K562 (cell line): Measurements from ENCODE around the gene KIFC3. TPM values are rescaled to one million over a fixed set of nuclear protein-coding genes. Genes with fewer than 3 reads are reported as not detected.

ENCODE experiments used
- ATAC-seq: fragments of 200-7000 bp; cut with Tn5 transposase; 3 replicates; pipeline ENCODE4 v1.9.1; 2020; ENCODE audit warnings: moderate library complexity
- BruUV-seq: library from RNA; stranded (reverse); fragments of 400-500 nt; replicated peaks from 2 replicates; lab custom pipeline; 2021; lab: Mats Ljungman, UMichigan
- CTCF ChIA-PET: fragments of 300-600 bp; formaldehyde crosslinking; extraction: SDS; loops from one replicate; lab custom pipeline; 2021; ENCODE audit warnings: low intra/inter-chr PET ratio; lab: Yijun Ruan, JAX
- POLR2A ChIA-PET: fragments of 300-600, 350-650 bp; sonication (Branson Sonifier 250); formaldehyde crosslinking; extraction: SDS; loops from one replicate; lab custom pipeline; 2021; ENCODE audit warnings: antibody characterized with exemption, inconsistent platforms; lab: Yijun Ruan, JAX
- DNase-seq, 4 experiments: peaks; one replicate each; pipeline versions ENCODE4 v3.0.0 to v3.0.0-alpha.2; 2011 to 2018; ENCODE audit warnings: low spot score in 3 of 4, mixed read lengths in 3 of 4; ENCODE audit errors: extremely low read depth in 1 of 4
- FAIRE-seq: peaks from 2 replicates; lab custom pipeline; 2011; peaks lifted over from hg19 to GRCh38; lab: Jason Lieb, UNC
- H2AFZ ChIP-seq: 2 replicates; pipeline ENCODE4 v1.6.0; 2011; ENCODE audit warnings: low read depth, low read length, control low read depth, inconsistent platforms
- H3K27ac ChIP-seq: fragments of 200-600 bp; 3 replicates; pipeline ENCODE4 v1.8.0; 2011; ENCODE audit warnings: low read depth, mild to moderate bottlenecking, control low read depth, inconsistent platforms, low read length, moderate library complexity, mixed read lengths; ENCODE audit errors: extremely low read depth
- H3K27me3 ChIP-seq, 2 experiments: fragments of 300-600 bp in 1 of 2; 2 replicates in 1 of 2; 3 replicates in 1 of 2; pipeline versions ENCODE4 v1.6.0 to v1.8.0; 2011; ENCODE audit warnings: inconsistent platforms in 2 of 2, low read length in 2 of 2, mild to moderate bottlenecking in 1 of 2, mixed read lengths in 1 of 2, moderate library complexity in 1 of 2; ENCODE audit not compliant: control insufficient read depth in 2 of 2, insufficient read depth in 2 of 2
- H3K36me3 ChIP-seq: fragments of 300-600 bp; 3 replicates; pipeline ENCODE4 v1.8.0; 2011; ENCODE audit warnings: mild to moderate bottlenecking, low read length, inconsistent platforms; ENCODE audit not compliant: control insufficient read depth, insufficient read depth
- H3K4me1 ChIP-seq, 2 experiments: fragments of 200-600 bp in 1 of 2; replicated peaks in 1 of 2; 2 replicates in 1 of 2; 3 replicates in 1 of 2; pipeline versions ENCODE4 v1.5.1 to v1.8.0; 2011; ENCODE audit warnings: inconsistent platforms in 2 of 2, low read length in 2 of 2, mild to moderate bottlenecking in 1 of 2, mixed read lengths in 1 of 2, moderate library complexity in 1 of 2; ENCODE audit not compliant: control insufficient read depth in 2 of 2, insufficient read depth in 2 of 2
- H3K4me2 ChIP-seq: 2 replicates; pipeline ENCODE4 v1.6.1; 2011; ENCODE audit warnings: low read length, control low read depth, inconsistent platforms, mixed read lengths; ENCODE audit not compliant: insufficient read depth
- H3K4me3 ChIP-seq: fragments of 200-600 bp; sonication (generic), shearing (Covaris generic); 2 replicates; pipeline ENCODE4 v1.5.1; 2016; ENCODE audit warnings: control low read depth, inconsistent platforms
- H3K79me2 ChIP-seq: fragments of 200-600 bp; 3 replicates; pipeline ENCODE4 v1.8.0; 2011; ENCODE audit warnings: low read length, inconsistent platforms; ENCODE audit not compliant: control insufficient read depth, insufficient read depth
- H3K9ac ChIP-seq, 2 experiments: 2 replicates each; pipeline versions ENCODE4 v1.6.0 to v1.6.1; 2011; ENCODE audit warnings: low read depth in 2 of 2, low read length in 2 of 2, control low read depth in 1 of 2, inconsistent platforms in 1 of 2, mild to moderate bottlenecking in 1 of 2, mixed read lengths in 1 of 2; ENCODE audit not compliant: insufficient read depth in 1 of 2
- H3K9me1 ChIP-seq: one replicate; pipeline ENCODE4 v1.6.0; 2011; ENCODE audit warnings: inconsistent platforms, mild to moderate bottlenecking, low read length, moderate library complexity; ENCODE audit not compliant: control insufficient read depth, insufficient read depth
- H3K9me3 ChIP-seq: replicated peaks from 2 replicates; pipeline ENCODE4 v1.5.1; 2011; ENCODE audit warnings: low read depth, low read length, inconsistent platforms; ENCODE audit not compliant: control insufficient read depth, insufficient read depth
- H4K20me1 ChIP-seq: replicated peaks from 2 replicates; pipeline ENCODE4 v1.6.1; 2011; ENCODE audit warnings: low read length, inconsistent platforms, mixed read lengths; ENCODE audit not compliant: control insufficient read depth, insufficient read depth
- CGGBP1 ChIP-seq: fragments of 250-450 bp; sonication (Bioruptor Pico); IDR thresholded peaks from 2 replicates; pipeline ENCODE4 v1.9.0; 2021; ENCODE audit warnings: mild to moderate bottlenecking
- CHAMP1 ChIP-seq: fragments of 450-650 bp; IDR thresholded peaks from 2 replicates; pipeline ENCODE4 v1.6.1; 2016; ENCODE audit warnings: mild to moderate bottlenecking
- HDAC1 ChIP-seq, 2 experiments: fragments of 450-650 bp; IDR thresholded peaks; 2 replicates each; pipeline ENCODE4 v1.6.1; 2016 to 2017; ENCODE audit warnings: inconsistent platforms in 1 of 2, mild to moderate bottlenecking in 1 of 2, moderate library complexity in 1 of 2
- NRF1 ChIP-seq, 2 experiments: fragments of 450-650 bp; IDR thresholded peaks in 1 of 2; conservative IDR thresholded peaks in 1 of 2; 2 replicates each; pipeline ENCODE4 v1.6.1; 2014; ENCODE audit warnings: mild to moderate bottlenecking in 2 of 2
- RBM22 ChIP-seq: fragments of 200-400 bp; formaldehyde crosslinking; IDR thresholded peaks from 2 replicates; pipeline ENCODE4 v1.6.1; 2018; ENCODE audit warnings: low read length, low read depth; ENCODE audit not compliant: poor library complexity, severe bottlenecking
- SRF ChIP-seq, 2 experiments: fragments of 250-450, 450-650 bp in 1 of 2; sonication (Bioruptor Pico) in 1 of 2; sonication (generic) in 1 of 2; formaldehyde crosslinking; IDR thresholded peaks; 2 replicates each; pipeline versions ENCODE4 v1.5.0 to v1.5.1; 2020 to 2022; ENCODE audit warnings: mild to moderate bottlenecking in 1 of 2, missing genetic modification reagents in 1 of 2
- TBP ChIP-seq: optimal IDR thresholded peaks from 2 replicates; pipeline ENCODE3; 2011; ENCODE audit warnings: low read depth, low read length, improper control_type of control experiment
- TEAD2 ChIP-seq: fragments of 450-650 bp; IDR thresholded peaks from 2 replicates; pipeline ENCODE4 v1.6.1; 2016; ENCODE audit warnings: missing genetic modification characterization, control low read depth, missing compliant biosample characterization
- USF2 ChIP-seq: sonication (generic); formaldehyde crosslinking; IDR thresholded peaks from 2 replicates; pipeline ENCODE4 v1.5.0; 2020; ENCODE audit warnings: missing genetic modification reagents
- ZNF408 ChIP-seq: fragments of 250-450 bp; sonication (Bioruptor Pico); IDR thresholded peaks from 2 replicates; pipeline ENCODE4 v1.4.0; 2020; ENCODE audit warnings: low read depth, mild to moderate bottlenecking, moderate library complexity
- ZNF511 ChIP-seq: sonication (generic); formaldehyde crosslinking; IDR thresholded peaks from 2 replicates; pipeline ENCODE4 v1.8.0; 2022; ENCODE audit warnings: mild to moderate bottlenecking, missing genetic modification reagents
- WGBS: fragments of 100-300 bp; shearing (Covaris generic); methylation state at CpG from one replicate; pipeline ENCODE4 v1.1.6; 2016; ENCODE audit warnings: low coverage, mixed read lengths; ENCODE audit not compliant: insufficient coverage; ENCODE audit errors: missing lambda C conversion rate; 5-methylcytosine and 5-hydroxymethylcytosine counted together
- in situ Hi-C: fragments of 300-500 bp; cut with MboI; formaldehyde crosslinking; loops from 4 replicates; pipeline ENCODE4 v1.15.0; 2018; ENCODE audit warnings: inconsistent platforms, mixed read lengths
- intact Hi-C: fragments of 100-400 bp; cut with micrococcal nuclease; formaldehyde crosslinking; loops from 2 replicates; pipeline ENCODE4 v1.14.2; 2022
- polyA plus RNA-seq, 8 experiments: library from polyadenylated mRNA; depleted of rRNA in 4 of 8; stranded (reverse) in 5 of 8; unstranded in 3 of 8; fragments of >200 nt; fragmentation: Nextera tagmentation in 2 of 8; fragmentation: Illumina TruSeq in 1 of 8; extraction: Ambion mirVana in 2 of 8; extraction: Trizol in 1 of 8; gene quantifications; 2 replicates each; pipeline versions ENCODE4 v1.2.1 to v1.2.3, GENCODE V29; 2011 to 2014; ENCODE audit warnings: inconsistent platforms in 1 of 8, missing spikeins in 1 of 8
- total RNA-seq, 7 experiments: library from RNA; depleted of rRNA in 6 of 7; stranded (reverse); fragments of >200 nt in 6 of 7; fragmentation: Illumina TruSeq in 2 of 7; extraction: Trizol in 2 of 7; gene quantifications; 2 replicates each; pipeline versions ENCODE4 v1.2.1 to v1.2.3, GENCODE V29; 2011 to 2021; ENCODE audit warnings: low replicate concordance in 1 of 7
- TF ChIP-seq, protein P1 (sequence below), 2 experiments: fragments of 450-650 bp; conservative IDR thresholded peaks; 2 replicates each; pipeline ENCODE4 v1.6.1; 2017; ENCODE audit warnings: mild to moderate bottlenecking in 2 of 2, moderate library complexity in 2 of 2

The KIFC3 gene
- total and polyA plus RNA-seq, 9 of the 15 experiments (the other 6 are each of a cell fraction or from before 2014, with no cell fraction given), result 0.23 to 105 (median 26.2) TPM

- Histone ChIP-seq H3K9ac (peak overlapping the region in 1 of 2 experiments; percentile 56; a peak in 2 of 4 replicates), H3K4me3 (no peak overlapping the region), H3K9me3 (no peaks in the 10 kb centered on the region), H3K79me2 (no peaks in the 10 kb centered on the region), H3K27me3 (no peaks in the 10 kb centered on the region), H3K27ac (no peak overlapping the region), H3K9me1 (no peaks in the 10 kb centered on the region), H3K36me3 (peaks cover 72% of the 10 kb centered on the region; the same call in 2 of the 3 replicates), H4K20me1 (no peaks in the 10 kb centered on the region), H3K4me1 (peaks cover 0 to 23% of the 10 kb centered on the region in 2 experiments; a peak in 1 of 5 replicates), H3K4me2 (no peak overlapping the region), H2AFZ (no peak overlapping the region)
- in situ Hi-C loops (no loop called here), intact Hi-C loops (no loop called here)
- FAIRE-seq (no peak), DNase-seq (no peak), ATAC-seq (peak; percentile 60)
- WGBS, result 72% methylated on average over 22 of the region's 26 CpGs
- ChIA-PET CTCF (interaction anchor here (0.6 kb wide), 1 partner anchor 16 kb away, joined by 3 read pairs; the partner anchor contains the start of gene KIFC3), POLR2A (interaction anchor here (2.8 to 4.3 kb wide), 2 partner anchors 8 to 13 kb away, joined by 15 to 20 read pairs; partner anchors contain the start of gene KIFC3)
- no TSS peak for BruUV-seq
- TF ChIP-seq CGGBP1 (CRISPR knock-in tag) (no peak), USF2 (peak; percentile 30; the same call in 1 of the 2 replicates), NRF1 (conservative IDR thresholded peaks at IDR 0.05 in 1 of 2, IDR thresholded peaks at IDR 0.05 in 1 of 2) (no peak), ZNF511 (no peak), RBM22 (peak; percentile 39), CHAMP1 (no peak), SRF (CRISPR knock-in tag; IDR thresholded peaks at IDR 0.05) (no peak), ZNF408 (CRISPR knock-in tag) (no peak), TEAD2 (tag) (no peak), HDAC1 (IDR thresholded peaks at IDR 0.05) (no peak), TBP (no peak)
- TF ChIP-seq, protein P1, sequence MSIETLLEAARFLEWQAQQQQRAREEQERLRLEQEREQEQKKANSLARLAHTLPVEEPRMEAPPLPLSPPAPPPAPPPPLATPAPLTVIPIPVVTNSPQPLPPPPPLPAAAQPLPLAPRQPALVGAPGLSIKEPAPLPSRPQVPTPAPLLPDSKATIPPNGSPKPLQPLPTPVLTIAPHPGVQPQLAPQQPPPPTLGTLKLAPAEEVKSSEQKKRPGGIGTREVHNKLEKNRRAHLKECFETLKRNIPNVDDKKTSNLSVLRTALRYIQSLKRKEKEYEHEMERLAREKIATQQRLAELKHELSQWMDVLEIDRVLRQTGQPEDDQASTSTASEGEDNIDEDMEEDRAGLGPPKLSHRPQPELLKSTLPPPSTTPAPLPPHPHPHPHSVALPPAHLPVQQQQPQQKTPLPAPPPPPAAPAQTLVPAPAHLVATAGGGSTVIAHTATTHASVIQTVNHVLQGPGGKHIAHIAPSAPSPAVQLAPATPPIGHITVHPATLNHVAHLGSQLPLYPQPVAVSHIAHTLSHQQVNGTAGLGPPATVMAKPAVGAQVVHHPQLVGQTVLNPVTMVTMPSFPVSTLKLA (conservative IDR thresholded peaks at IDR 0.05), result no peak
Measured at GRCh38 chr16:57786632-57787518, 15.4 kb downstream of the KIFC3 start.
